ENCODE data around the gene TMEM270. TPM values are rescaled to one million over a fixed set of nuclear protein-coding genes. Genes with fewer than 3 reads are reported as not detected.
A peak's percentile ranks its signal among the peaks of the same experiment; 100 is the strongest.
"Not testable (repeated sequence)": the region's sequence is repeated elsewhere in the genome, so short reads cannot be mapped to it uniquely, and the experiment has no call there.

Gene TMEM270
- total and polyA plus RNA-seq, 2 of the 8 experiments (the other 6 are each of a cell fraction or from before 2014, with no cell fraction given) = 0.26 TPM; not detected in 1

- H3K4ac ChIP-seq (replicated peaks; ENCODE audit: insufficient read length, low read depth, low read length); H3K27ac ChIP-seq (ENCODE audit: low read depth, low read length); H3K9ac ChIP-seq (replicated peaks in 1 of 4; ENCODE audit: extremely low read depth in 1 of 4, low read depth in 3 of 4, low read length in 3 of 4); H4K8ac ChIP-seq (ENCODE audit: extremely low read depth, insufficient read depth, low read length); H2AFZ ChIP-seq (ENCODE audit: low read length); H4K20me1 ChIP-seq (replicated peaks in 1 of 2; ENCODE audit: control insufficient read depth in 1 of 2, insufficient read depth in 2 of 2, low read length in 2 of 2); H3K79me1 ChIP-seq (ENCODE audit: low read depth, low read length); H3K56ac ChIP-seq (replicated peaks; ENCODE audit: insufficient read length, low read depth, low read length); DNase-seq (ENCODE audit: low read depth in 1 of 2, low spot score in 2 of 2); H3K9me3 ChIP-seq (ENCODE audit: insufficient read depth in 2 of 2, low read depth in 1 of 2, low read length in 1 of 2); H3K4me3 ChIP-seq (ENCODE audit: extremely low read depth in 1 of 4, insufficient read depth in 2 of 4, low read depth in 3 of 4, low read length in 4 of 4); H4K5ac ChIP-seq (ENCODE audit: insufficient read length, low read depth, low read length); H3K27me3 ChIP-seq (replicated peaks in 1 of 4; ENCODE audit: control insufficient read depth in 3 of 4, extremely low read depth in 1 of 4, insufficient read depth in 3 of 4, low read length in 3 of 4); H3K18ac ChIP-seq (ENCODE audit: extremely low read depth, low read length); H2BK20ac ChIP-seq (ENCODE audit: low read length); H3K4me1 ChIP-seq (replicated peaks in 1 of 4; ENCODE audit: control insufficient read depth in 3 of 4, insufficient read depth in 4 of 4, low read length in 3 of 4); H3K14ac ChIP-seq (ENCODE audit: insufficient read length); H3K4me2 ChIP-seq (ENCODE audit: insufficient read depth in 1 of 2, low read depth in 2 of 2, low read length in 2 of 2); H3K23me2 ChIP-seq (ENCODE audit: low read depth, low read length); H3K36me3 ChIP-seq (ENCODE audit: control insufficient read depth in 2 of 4, insufficient read depth in 4 of 4, low read length in 3 of 4); FAIRE-seq; H2BK5ac ChIP-seq (ENCODE audit: low read depth, low read length); H3K23ac ChIP-seq (ENCODE audit: insufficient read length); H4K91ac ChIP-seq (replicated peaks; ENCODE audit: insufficient read length, low read length); H3K79me2 ChIP-seq (ENCODE audit: control insufficient read depth in 1 of 2, insufficient read depth in 2 of 2, low read length in 2 of 2): not testable (repeated sequence)
- Histone ChIP-seq H2BK15ac (ENCODE audit: low read length) (peak overlapping the region; percentile 81; the same call in 1 of the 2 replicates), H2AK5ac (ENCODE audit: low read depth, low read length) (peak overlapping the region; percentile 75; the same call in 1 of the 2 replicates), H2BK12ac (ENCODE audit: low read depth, low read length) (peak overlapping the region; percentile 43; the same call in 1 of the 2 replicates), H2BK120ac (replicated peaks; ENCODE audit: low read depth, low read length) (peak overlapping the region; percentile 28)
- CTCF ChIA-PET (ENCODE audit: partially characterized antibody) = interaction anchor here (0.7 to 3.4 kb wide), 9 partner anchors 12 to 381 kb away, joined by 3 to 17 read pairs (median 6); partner anchors contain the start of gene ABHD11
- WGBS, 2 experiments (ENCODE audit: extremely low coverage in 1 of 2, insufficient coverage in 1 of 2, insufficient read length in 1 of 2, insufficient replicate concordance in 2 of 2, low coverage in 1 of 2, low lambda C conversion rate in 2 of 2, missing lambda C conversion rate in 1 of 2) = 86% methylated on average over 12 of the region's 14 CpGs; no CpG with 5 or more reads in 1 of the 2 experiments
- POLR2A ChIA-PET (ENCODE audit: partially characterized antibody) = interaction anchor here (1.1 to 3.4 kb wide), 4 partner anchors 8 to 18 kb away, joined by 3 to 20 read pairs (median 4); no protein-coding TSS in a partner anchor
Observed at GRCh38 chr7:73821597-73822285, 39.2 kb upstream of the TMEM270 start.
